ENCODE results near the gene MAML2.

- TF ChIP-seq CTCF (IDR thresholded peaks at IDR 0.05): no peak
- TF ChIP-seq POLR2AphosphoS5 (IDR thresholded peaks at IDR 0.05; ENCODE audit: low read depth, low read length): no peak
- TF ChIP-seq SIN3A (IDR thresholded peaks at IDR 0.05; ENCODE audit: borderline replicate concordance, insufficient read depth, low read depth, low read length): no peak
These were observed 198.4 kb downstream of the MAML2 start for GRCh38 chr11:96144553-96144952.

Measured in Panc1 (cell line).